K562 (cell line): ENCODE data around the gene MYO10.

ENCODE experiments used
- CCNT2 ChIP-seq: IDR thresholded peaks from 2 replicates; pipeline ENCODE4 v1.6.1; 2011; ENCODE audit warnings: borderline replicate concordance, low read depth, mild to moderate bottlenecking, moderate library complexity, mixed read lengths, low read length; ENCODE audit not compliant: insufficient read length; ENCODE audit errors: extremely low read depth
- CTCF ChIP-seq, 3 experiments: IDR thresholded peaks in 2 of 3; conservative IDR thresholded peaks in 1 of 3; 2 replicates each; pipeline ENCODE4 v1.5.1; 2011 to 2012; ENCODE audit warnings: low read length in 3 of 3, mild to moderate bottlenecking in 3 of 3, control low read depth in 2 of 3, improper control_type of control experiment in 1 of 3, inconsistent platforms in 1 of 3, low read depth in 1 of 3, mixed read lengths in 1 of 3, moderate library complexity in 1 of 3; ENCODE audit not compliant: insufficient read depth in 2 of 3
- EZH2 ChIP-seq: IDR thresholded peaks from 2 replicates; pipeline ENCODE4 v1.6.1; 2012; ENCODE audit warnings: low read depth, mild to moderate bottlenecking, inconsistent platforms, low read length, borderline replicate concordance
- POLR2A ChIP-seq: fragments of 450-650 bp; conservative IDR thresholded peaks from 2 replicates; pipeline ENCODE4 v1.6.1; 2016
- TAF1 ChIP-seq: IDR thresholded peaks from 2 replicates; pipeline ENCODE4 v1.6.1; 2011; ENCODE audit warnings: mild to moderate bottlenecking, low read length, moderate library complexity; ENCODE audit not compliant: insufficient read depth, control insufficient read depth, severe bottlenecking; ENCODE audit errors: extremely low read depth
- ZNF384 ChIP-seq: IDR thresholded peaks from 2 replicates; pipeline ENCODE4 v1.6.1; 2012; ENCODE audit warnings: low read depth, low read length, improper control_type of control experiment
- TF ChIP-seq, protein P1 (sequence below): sonication (generic); formaldehyde crosslinking; IDR thresholded peaks from 2 replicates; pipeline ENCODE4 v1.9.0; 2022; ENCODE audit warnings: mild to moderate bottlenecking, missing genetic modification reagents

DNA sequence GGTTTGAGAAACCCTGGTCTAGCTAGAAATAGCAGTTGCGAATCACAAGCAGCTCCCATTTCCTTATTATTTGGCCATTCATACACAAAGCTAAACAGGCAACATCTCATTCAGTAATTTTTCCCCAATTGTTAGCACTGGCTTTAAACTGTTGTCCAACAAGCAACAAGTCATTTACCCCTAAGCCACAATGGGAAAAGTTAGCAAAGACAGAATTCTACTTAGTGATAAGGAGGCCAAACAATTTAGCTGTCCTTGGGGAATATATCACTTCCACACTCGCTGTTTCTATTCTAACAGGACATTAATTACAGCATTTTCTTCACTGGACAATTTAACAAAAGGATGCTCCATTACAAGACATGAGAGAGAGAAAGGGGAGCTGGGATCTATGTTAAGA lies 2.8 kb downstream of the MYO10 start:
- no peak for TF ChIP-seq CCNT2
- TF ChIP-seq POLR2A, result no peak
- TF ChIP-seq EZH2, result no peak
- TF ChIP-seq TAF1, result no peak
- TF ChIP-seq ZNF384, result no peak
- TF ChIP-seq, protein P1, sequence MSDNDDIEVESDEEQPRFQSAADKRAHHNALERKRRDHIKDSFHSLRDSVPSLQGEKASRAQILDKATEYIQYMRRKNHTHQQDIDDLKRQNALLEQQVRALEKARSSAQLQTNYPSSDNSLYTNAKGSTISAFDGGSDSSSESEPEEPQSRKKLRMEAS, result no peak
- no peak for TF ChIP-seq CTCF (IDR thresholded peaks at IDR 0.05 in 2 of 3, conservative IDR thresholded peaks at IDR 0.05 in 1 of 3; ENCODE audit: insufficient read depth in 2 of 3, low read depth in 1 of 3, low read length in 3 of 3)
